ENCODE results near the gene TRIM31.

- no peak for TF ChIP-seq POLR2A (IDR thresholded peaks at IDR 0.05)
- TF ChIP-seq CTCF (IDR thresholded peaks at IDR 0.05), result no peak
Observed at GRCh38 chr6:30135147-30135546, 22.3 kb upstream of the TRIM31 start.

Data from uterus (tissue), 2 donors.